Measurements from ENCODE around the gene PLCG1.
A peak's percentile ranks its signal among the peaks of the same experiment; 100 is the strongest.

PLCG1 gene

DNA sequence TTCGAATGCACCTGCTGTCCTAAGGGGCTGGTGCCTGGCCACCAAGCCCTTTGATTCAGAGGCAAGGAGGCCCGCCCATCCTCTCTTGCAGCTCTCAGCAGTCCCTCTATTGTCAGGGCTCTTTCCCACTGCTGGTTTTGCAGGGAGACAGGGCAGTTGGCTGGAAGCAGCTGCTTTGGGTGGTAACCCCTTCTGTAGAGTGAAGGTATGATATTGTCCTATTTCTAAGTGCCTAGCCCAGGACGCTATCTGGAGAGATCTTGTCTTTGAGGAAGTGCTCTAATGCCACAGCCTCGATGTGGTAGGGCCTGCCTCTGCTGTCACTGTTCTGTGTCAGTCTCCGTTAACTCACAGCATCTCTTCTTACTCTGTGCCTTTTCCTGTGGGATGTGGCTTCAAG, 5.6 kb downstream of the PLCG1 start:
- peaks cover 72% of the 10 kb centered on the region for H3K36me3 Mint-ChIP-seq (ENCODE audit: low read depth)
- DNase-seq (ENCODE audit: low spot score) = peak; percentile 48
- H3K4me3 Mint-ChIP-seq = peak overlapping the region; percentile 92
- H3K27me3 Mint-ChIP-seq (ENCODE audit: low read depth) = no peaks in the 10 kb centered on the region
- H3K4me1 Mint-ChIP-seq (ENCODE audit: low read depth) = peaks cover 80% of the 10 kb centered on the region
- H3K9me3 Mint-ChIP-seq = no peaks in the 10 kb centered on the region
- H3K27ac Mint-ChIP-seq = peak overlapping the region; percentile 87

DNA sequence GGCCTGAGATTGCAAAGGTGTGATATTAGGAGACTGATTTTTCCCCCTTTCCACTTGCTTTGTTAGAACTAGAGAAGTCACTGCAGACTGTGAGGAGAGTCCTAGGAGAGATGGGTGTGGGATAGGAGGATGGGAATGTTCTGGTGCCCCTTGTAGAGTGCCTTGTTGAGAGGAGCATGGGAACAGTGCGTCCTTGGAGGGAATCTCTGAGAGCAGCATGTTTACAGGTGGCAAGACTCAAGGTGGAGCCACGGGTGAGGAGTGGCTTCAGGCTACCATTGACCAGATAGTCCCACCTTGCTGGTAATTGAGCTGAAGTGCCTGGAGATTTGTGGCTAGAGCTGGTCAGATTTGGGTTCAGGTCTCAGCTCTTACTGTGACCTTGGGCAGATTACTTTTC, 6.0 kb downstream of the PLCG1 start:
- Mint-ChIP-seq H3K36me3 (ENCODE audit: low read depth) (peaks cover 72% of the 10 kb centered on the region), H3K4me1 (ENCODE audit: low read depth) (peaks cover 84% of the 10 kb centered on the region)

DNA sequence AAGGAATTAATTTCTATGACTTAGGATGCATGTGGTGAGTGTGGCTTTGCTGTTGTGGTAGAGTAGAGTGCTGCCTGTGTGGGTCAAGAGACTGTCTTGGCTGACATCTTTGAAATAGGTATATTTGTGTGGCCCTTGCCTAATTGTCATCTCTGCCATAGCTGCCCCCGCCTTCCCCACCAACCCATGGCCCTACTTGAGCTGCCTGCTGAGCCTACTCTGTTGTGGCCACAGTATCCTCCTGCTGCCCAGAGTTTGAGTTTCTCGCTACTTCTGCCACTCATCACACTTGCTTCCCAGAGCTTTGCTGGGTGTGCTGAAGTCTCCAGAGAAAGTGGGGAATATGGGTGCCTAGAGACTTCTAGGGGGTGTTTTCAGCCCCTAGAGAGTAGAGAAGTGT, 8.0 kb downstream of the PLCG1 start:
- Mint-ChIP-seq H3K27ac (peak overlapping the region; percentile 43), H3K9me3 (no peaks in the 10 kb centered on the region), H3K27me3 (ENCODE audit: low read depth) (no peaks in the 10 kb centered on the region), H3K36me3 (ENCODE audit: low read depth) (peaks cover 64% of the 10 kb centered on the region), H3K4me3 (peak overlapping the region; percentile 69), H3K4me1 (ENCODE audit: low read depth) (peaks cover 92% of the 10 kb centered on the region)
- no peak for DNase-seq (ENCODE audit: low spot score)

More for the DNA sequence above, 6.0 kb downstream of the PLCG1 start:
- DNase-seq (ENCODE audit: low spot score) = no peak
- Mint-ChIP-seq H3K27ac (peak overlapping the region; percentile 87), H3K4me3 (peak overlapping the region; percentile 92), H3K27me3 (ENCODE audit: low read depth) (no peaks in the 10 kb centered on the region), H3K9me3 (no peaks in the 10 kb centered on the region)

DNA sequence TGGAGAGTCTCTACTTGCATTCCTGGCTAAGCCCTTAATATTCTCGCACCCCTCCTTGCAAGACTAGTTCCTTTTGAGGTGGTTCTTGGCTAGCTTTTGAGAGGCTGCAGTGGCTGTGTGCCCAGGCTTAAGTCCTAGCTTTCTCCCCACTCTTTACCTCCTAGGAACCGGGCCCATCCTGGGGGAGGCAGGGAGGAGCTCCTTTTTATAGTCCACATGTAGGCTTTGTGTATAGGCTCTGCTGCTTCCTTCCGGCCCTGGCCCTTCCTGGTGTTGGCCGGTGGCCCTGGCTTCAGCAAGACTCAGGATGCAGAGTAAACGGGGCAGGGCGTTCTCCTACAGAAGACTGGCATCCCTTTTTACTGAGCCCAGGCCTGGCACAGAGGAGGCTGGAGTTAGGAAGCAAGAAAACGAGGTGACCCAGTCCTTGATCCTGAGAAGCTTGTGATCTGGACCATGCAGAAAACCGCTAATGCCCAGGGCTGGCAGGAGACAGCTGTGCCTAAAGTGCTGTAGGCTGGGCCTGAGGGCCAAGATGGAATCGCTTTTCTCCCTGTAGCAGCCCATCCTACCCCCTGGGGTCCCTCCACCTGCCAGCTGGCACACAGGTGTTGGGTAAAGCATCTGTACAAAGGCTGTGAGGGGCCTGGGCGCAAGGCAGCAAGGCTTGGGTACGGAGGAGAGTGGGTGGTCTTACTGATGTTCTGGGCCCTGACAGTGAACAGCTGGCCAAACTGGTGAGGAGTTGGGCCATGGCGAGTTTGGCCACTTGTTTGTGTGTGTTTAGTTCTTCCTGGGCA, 8.7 kb downstream of the PLCG1 start:
- no peaks in the 10 kb centered on the region for H3K9me3 Mint-ChIP-seq
- peak overlapping the region; percentile 69 for H3K4me3 Mint-ChIP-seq
- peaks cover 92% of the 10 kb centered on the region for H3K4me1 Mint-ChIP-seq (ENCODE audit: low read depth)
- peak overlapping the region; percentile 60 for H3K27ac Mint-ChIP-seq
- DNase-seq (ENCODE audit: low spot score) = no peak
- H3K36me3 Mint-ChIP-seq (ENCODE audit: low read depth) = peaks cover 61% of the 10 kb centered on the region
- no peaks in the 10 kb centered on the region for H3K27me3 Mint-ChIP-seq (ENCODE audit: low read depth)

DNA sequence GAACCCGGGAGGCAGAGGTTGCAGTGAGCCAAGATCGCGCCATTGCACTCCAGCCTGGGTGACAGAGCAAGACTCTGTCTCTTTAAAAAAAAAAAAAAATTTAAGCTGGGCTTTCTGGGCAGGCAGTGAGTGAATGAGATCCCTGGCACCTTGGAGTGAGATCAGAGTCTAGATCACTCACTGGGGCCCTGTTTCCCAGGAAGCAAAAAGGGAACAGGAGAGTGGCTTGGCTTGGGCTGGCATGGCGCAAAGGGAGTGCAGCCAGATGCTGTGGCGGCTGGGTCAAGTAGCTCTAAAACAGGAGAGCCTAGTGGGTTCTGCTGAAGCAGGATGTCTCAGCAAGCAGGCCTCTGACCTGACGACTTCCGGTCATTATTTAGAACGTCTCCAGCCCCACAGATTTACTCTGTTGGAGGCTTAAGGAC, 10.4 kb downstream of the PLCG1 start:
- no peaks in the 10 kb centered on the region for H3K27me3 Mint-ChIP-seq (ENCODE audit: low read depth)
- H3K27ac Mint-ChIP-seq = peak overlapping the region; percentile 52
- DNase-seq (ENCODE audit: low spot score) = no peak
- H3K4me3 Mint-ChIP-seq = peak overlapping the region; percentile 44
- H3K4me1 Mint-ChIP-seq (ENCODE audit: low read depth) = peaks cover 92% of the 10 kb centered on the region
- no peaks in the 10 kb centered on the region for H3K9me3 Mint-ChIP-seq
- peaks cover 63% of the 10 kb centered on the region for H3K36me3 Mint-ChIP-seq (ENCODE audit: low read depth)

DNA sequence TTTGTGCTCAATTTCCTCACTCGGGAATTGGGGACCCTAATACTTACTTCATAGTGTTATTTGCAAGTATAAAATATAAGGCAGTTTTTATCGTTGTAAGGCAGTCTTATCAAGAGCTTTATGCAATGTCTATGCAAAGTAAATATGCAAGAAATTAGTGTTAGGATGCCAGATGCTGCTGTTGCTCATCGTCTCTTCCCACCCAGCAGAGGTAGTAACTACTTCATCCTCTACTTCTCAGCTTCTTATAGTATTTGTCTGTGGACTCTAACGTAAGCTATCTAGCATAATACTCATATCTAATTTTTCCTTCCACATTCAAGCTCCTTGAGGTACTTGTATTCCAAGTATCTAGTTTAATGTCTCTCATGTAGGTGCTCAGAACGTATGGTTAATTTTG, 11.6 kb downstream of the PLCG1 start:
- peaks cover 62% of the 10 kb centered on the region for H3K36me3 Mint-ChIP-seq (ENCODE audit: low read depth)
- H3K4me3 Mint-ChIP-seq = peak overlapping the region; percentile 55
- H3K9me3 Mint-ChIP-seq = no peaks in the 10 kb centered on the region
- no peaks in the 10 kb centered on the region for H3K27me3 Mint-ChIP-seq (ENCODE audit: low read depth)
- H3K4me1 Mint-ChIP-seq (ENCODE audit: low read depth) = peaks cover 87% of the 10 kb centered on the region
- DNase-seq (ENCODE audit: low spot score) = no peak
- H3K27ac Mint-ChIP-seq = peak overlapping the region; percentile 81

DNA sequence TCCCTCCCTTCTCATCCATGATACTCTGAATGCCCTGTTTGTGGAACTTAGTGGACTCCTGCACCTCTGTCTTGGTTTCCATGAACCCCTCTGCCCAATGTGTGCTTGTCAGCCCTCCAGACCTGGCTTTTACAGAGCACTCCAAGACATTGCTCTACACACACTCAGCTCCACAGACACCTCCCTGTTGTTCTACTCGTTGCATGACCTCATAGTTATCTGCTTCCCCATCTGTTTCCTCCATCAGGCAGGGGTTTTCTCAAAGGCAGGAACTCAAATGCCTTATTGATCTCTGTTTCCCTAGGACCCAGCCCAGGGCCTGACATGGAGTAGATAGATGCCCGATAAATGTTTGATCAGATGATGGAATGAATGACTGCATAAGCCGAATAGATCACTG, 13.3 kb downstream of the PLCG1 start:
- DNase-seq (ENCODE audit: low spot score) = peak; percentile 50
- Mint-ChIP-seq H3K36me3 (ENCODE audit: low read depth) (peaks cover 61% of the 10 kb centered on the region), H3K27me3 (ENCODE audit: low read depth) (no peaks in the 10 kb centered on the region), H3K9me3 (no peaks in the 10 kb centered on the region), H3K4me3 (peak overlapping the region; percentile 79), H3K4me1 (ENCODE audit: low read depth) (peaks cover 86% of the 10 kb centered on the region), H3K27ac (peak overlapping the region; percentile 88)

DNA sequence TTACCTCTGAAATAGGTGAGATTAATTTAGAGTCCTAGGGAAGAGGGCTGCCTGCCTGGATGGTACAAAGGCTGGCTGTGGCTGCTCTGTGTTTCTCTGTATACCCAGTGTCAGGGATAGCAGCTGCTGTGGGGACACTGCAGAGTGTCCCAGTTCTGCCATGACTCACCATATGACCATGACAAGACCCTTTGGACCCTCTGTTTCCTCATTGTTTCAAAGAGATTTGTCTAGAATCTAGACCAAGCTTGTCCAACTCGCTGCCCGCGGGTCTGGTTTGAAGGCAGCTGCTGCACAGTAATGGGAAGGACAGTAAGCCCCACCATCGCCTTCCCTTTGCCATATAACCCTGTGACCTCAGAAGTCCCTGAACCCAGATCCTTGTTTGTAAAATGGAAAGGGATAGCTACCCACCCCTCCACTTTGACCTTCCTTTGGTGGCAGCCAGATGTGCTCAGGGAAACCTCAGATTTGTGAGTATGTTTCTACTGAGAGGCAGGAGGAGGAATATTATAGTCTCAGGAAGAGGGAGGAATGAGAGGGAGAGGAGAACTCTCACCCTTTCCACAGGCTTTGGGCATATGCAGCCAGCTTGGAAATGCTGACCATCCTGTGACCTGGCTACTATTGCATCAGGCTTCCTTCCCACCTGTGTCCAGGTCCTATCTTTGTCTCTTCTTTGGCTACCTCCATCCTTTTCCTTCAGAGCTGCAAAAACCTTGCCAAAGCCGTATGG, 14.0 kb downstream of the PLCG1 start:
- peak overlapping the region; percentile 79 for H3K4me3 Mint-ChIP-seq
- no peaks in the 10 kb centered on the region for H3K27me3 Mint-ChIP-seq (ENCODE audit: low read depth)
- H3K4me1 Mint-ChIP-seq (ENCODE audit: low read depth) = peaks cover 86% of the 10 kb centered on the region
- H3K9me3 Mint-ChIP-seq = no peaks in the 10 kb centered on the region
- DNase-seq (ENCODE audit: low spot score) = no peak
- H3K27ac Mint-ChIP-seq = peak overlapping the region; percentile 88
- peaks cover 58% of the 10 kb centered on the region for H3K36me3 Mint-ChIP-seq (ENCODE audit: low read depth)

DNA sequence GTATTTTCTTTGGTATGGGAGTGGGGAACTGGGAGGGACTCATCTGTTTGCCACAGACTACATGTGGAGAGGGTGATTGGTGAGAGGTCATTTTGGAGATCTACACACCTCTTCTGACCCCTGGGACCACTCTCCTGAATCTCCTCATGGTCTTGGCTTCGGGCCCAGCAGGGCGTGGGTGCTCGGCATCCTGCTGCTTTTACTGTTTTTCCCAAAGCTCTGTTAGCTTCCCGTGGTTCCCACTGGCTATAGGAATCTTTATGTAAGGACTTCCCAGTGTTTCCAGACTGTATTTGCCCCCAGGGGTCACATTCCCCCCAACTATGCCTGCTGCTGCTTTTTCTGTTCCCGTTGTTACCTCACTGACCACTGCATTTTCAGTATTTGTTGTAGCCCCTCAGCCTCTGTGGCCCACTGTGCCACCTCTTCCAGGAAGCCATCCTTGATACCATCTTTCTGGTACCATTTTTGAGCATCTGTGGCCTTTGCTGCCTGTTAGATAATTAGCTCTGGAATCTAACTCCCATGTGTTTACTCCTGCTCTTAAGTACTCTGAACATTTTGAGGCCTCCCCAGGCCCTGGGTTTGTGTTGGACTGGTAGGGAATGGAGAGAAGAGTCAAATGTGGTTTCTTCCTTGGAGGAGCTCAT, 14.9 kb downstream of the PLCG1 start:
- Mint-ChIP-seq H3K4me1 (ENCODE audit: low read depth) (peaks cover 86% of the 10 kb centered on the region), H3K36me3 (ENCODE audit: low read depth) (peaks cover 55% of the 10 kb centered on the region), H3K27me3 (ENCODE audit: low read depth) (no peaks in the 10 kb centered on the region), H3K27ac (peak overlapping the region; percentile 72), H3K9me3 (no peaks in the 10 kb centered on the region), H3K4me3 (peak overlapping the region; percentile 64)
- no peak for DNase-seq (ENCODE audit: low spot score)

DNA sequence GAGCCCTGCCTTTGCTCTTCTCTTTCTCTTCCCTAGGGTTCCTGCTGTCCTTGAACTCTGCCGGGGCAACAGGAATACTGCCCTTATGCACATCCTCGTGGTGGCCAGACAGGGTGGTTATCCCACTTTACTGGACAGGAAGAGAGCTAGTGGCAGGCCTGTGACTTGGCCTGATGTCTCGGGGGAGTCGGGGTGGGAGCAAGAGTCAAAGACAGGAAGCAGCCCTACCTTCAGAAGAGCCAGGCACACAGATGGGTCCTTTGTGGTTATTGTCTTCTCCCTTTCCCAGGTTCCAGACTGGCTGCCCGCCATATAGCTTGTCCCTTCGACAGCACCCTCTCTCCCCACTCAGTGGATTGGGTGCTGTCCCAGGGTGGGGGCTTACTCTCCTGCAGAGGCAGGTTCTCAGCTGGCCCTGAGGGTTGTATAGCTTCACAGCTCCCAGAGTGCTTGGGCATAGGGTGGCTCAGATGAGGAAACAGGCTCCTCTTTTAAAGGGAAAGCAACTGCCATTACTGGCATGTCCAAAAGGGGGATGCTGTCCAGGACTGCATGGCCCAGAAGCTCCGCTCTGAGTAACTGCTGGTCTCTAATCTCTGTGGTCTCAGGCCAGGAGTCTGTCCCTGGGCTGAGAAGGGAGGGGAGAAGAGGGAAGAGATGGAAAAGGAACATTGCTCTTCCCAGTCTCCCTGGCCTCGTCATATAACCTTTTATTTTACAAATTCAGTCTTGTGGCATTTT, 17.3 kb downstream of the PLCG1 start:
- peak overlapping the region; percentile 98 for H3K27ac Mint-ChIP-seq
- no peaks in the 10 kb centered on the region for H3K9me3 Mint-ChIP-seq
- peaks cover 55% of the 10 kb centered on the region for H3K36me3 Mint-ChIP-seq (ENCODE audit: low read depth)
- no peak for DNase-seq (ENCODE audit: low spot score)
- H3K27me3 Mint-ChIP-seq (ENCODE audit: low read depth) = no peaks in the 10 kb centered on the region
- H3K4me1 Mint-ChIP-seq (ENCODE audit: low read depth) = peaks cover 89% of the 10 kb centered on the region
- H3K4me3 Mint-ChIP-seq = peak overlapping the region; percentile 88

DNA sequence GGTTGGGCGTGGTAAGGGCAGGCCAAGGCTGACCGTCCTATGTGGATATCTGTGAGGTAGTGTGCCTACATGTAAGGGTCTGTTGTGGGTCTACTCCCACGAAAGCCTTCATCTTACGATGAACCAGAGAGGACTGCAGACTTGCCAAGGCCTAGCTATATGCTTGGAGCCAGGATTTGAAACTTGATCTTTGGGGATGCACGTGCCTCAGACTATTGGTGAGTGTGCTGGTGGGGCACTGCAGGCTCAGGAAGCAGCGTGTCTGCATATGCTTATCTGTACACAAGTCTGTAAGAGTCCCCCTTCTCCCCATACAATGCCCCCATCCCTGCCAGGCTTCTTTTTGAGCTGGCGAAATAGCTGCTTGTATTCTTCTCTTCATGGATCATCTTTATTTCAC, 17.9 kb downstream of the PLCG1 start:
- H3K4me3 Mint-ChIP-seq = peak overlapping the region; percentile 88
- no peak for DNase-seq (ENCODE audit: low spot score)
- no peaks in the 10 kb centered on the region for H3K9me3 Mint-ChIP-seq
- H3K27ac Mint-ChIP-seq = peak overlapping the region; percentile 98
- H3K27me3 Mint-ChIP-seq (ENCODE audit: low read depth) = no peaks in the 10 kb centered on the region
- peaks cover 61% of the 10 kb centered on the region for H3K36me3 Mint-ChIP-seq (ENCODE audit: low read depth)
- H3K4me1 Mint-ChIP-seq (ENCODE audit: low read depth) = peaks cover 90% of the 10 kb centered on the region

DNA sequence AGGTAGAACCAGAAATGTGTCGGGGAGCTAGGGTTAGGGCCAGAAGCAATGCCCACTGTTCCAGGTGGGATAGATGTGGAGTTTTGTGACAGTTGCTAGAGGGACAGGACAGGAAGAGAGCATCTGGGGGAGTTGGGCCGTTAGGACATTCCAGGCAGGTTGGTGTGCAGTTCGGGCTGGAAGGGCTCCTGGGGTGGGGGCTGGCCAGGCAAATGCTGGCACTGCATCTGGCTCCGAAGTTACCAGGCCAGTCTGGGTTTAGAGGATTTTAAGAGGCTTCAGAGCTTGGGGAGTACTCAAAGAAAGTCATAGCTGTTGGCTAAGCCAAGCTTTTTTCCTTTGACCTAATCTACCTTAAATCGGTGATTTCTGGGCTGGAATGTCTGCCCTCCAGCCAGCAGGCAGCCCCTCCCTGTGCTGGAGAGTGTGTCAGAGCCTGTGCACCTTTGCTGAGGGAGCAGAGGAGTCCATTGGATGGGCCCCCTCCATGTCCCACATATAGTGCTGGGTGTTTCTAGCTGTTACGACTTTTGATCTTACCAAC, 20.8 kb downstream of the PLCG1 start:
- no peaks in the 10 kb centered on the region for H3K9me3 Mint-ChIP-seq
- no peaks in the 10 kb centered on the region for H3K27me3 Mint-ChIP-seq (ENCODE audit: low read depth)
- H3K27ac Mint-ChIP-seq = peak overlapping the region; percentile 98
- DNase-seq (ENCODE audit: low spot score) = no peak
- H3K4me3 Mint-ChIP-seq = peak overlapping the region; percentile 88
- peaks cover 77% of the 10 kb centered on the region for H3K4me1 Mint-ChIP-seq (ENCODE audit: low read depth)
- peaks cover 70% of the 10 kb centered on the region for H3K36me3 Mint-ChIP-seq (ENCODE audit: low read depth)

DNA sequence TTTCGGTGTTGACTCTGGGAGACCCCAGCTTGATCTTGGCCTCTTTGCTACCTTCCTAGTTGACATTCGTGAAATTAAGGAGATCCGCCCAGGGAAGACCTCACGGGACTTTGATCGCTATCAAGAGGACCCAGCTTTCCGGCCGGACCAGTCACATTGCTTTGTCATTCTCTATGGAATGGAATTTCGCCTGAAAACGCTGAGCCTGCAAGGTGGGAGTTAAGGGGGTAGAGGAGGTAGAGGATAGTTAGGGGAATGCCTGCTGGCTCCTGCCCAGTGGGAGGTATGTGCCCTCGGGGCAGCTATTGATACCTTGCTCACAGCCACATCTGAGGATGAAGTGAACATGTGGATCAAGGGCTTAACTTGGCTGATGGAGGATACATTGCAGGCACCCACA, 22.2 kb downstream of the PLCG1 start:
- H3K4me3 Mint-ChIP-seq = peak overlapping the region; percentile 88
- H3K27me3 Mint-ChIP-seq (ENCODE audit: low read depth) = no peaks in the 10 kb centered on the region
- H3K27ac Mint-ChIP-seq = peak overlapping the region; percentile 81
- no peak for DNase-seq (ENCODE audit: low spot score)
- no peaks in the 10 kb centered on the region for H3K9me3 Mint-ChIP-seq
- peaks cover 77% of the 10 kb centered on the region for H3K36me3 Mint-ChIP-seq (ENCODE audit: low read depth)
- peaks cover 70% of the 10 kb centered on the region for H3K4me1 Mint-ChIP-seq (ENCODE audit: low read depth)

Measured in T-helper 2 cell treated with Interferon-gamma antibody and Interleukin-4, amounts not matched to agents 5 μg/mL and 100 μg/mL, for 36 hours (primary cell).